Neural progenitor cell (in vitro differentiated cells): ENCODE data around the gene ATXN7L2. TPM values are rescaled to one million over a fixed set of nuclear protein-coding genes. Genes with fewer than 3 reads are reported as not detected.

Experiments
- DNase-seq: peaks from one replicate; pipeline ENCODE4 v3.0.0-alpha.2; 2016; ENCODE audit warnings: low spot score
- H2AFZ ChIP-seq: fragments of 200-600 bp; sonication (generic); replicated peaks from 2 replicates; pipeline ENCODE4 v1.6.1; 2016; ENCODE audit warnings: antibody characterized with exemption
- H3F3A ChIP-seq: fragments of 200-600 bp; sonication (generic); 2 replicates; pipeline ENCODE4 v1.6.1; 2016; ENCODE audit warnings: antibody characterized with exemption, low read depth
- H3K27ac ChIP-seq: fragments of 200-600 bp; sonication (generic); 2 replicates; pipeline ENCODE4 v1.5.1; 2016; ENCODE audit warnings: mild to moderate bottlenecking
- H3K27me3 ChIP-seq: fragments of 200-600 bp; sonication (generic); 2 replicates; pipeline ENCODE4 v1.6.1; 2016; ENCODE audit warnings: mild to moderate bottlenecking, moderate library complexity
- H3K36me3 ChIP-seq: fragments of 200-600 bp; sonication (generic); 2 replicates; pipeline ENCODE4 v1.5.1; 2016
- H3K4me1 ChIP-seq: fragments of 200-600 bp; sonication (generic); 2 replicates; pipeline ENCODE4 v1.6.1; 2016; ENCODE audit warnings: mixed run types
- H3K4me2 ChIP-seq: fragments of 200-600 bp; sonication (generic); 2 replicates; pipeline ENCODE4 v1.6.1; 2016
- H3K4me3 ChIP-seq: fragments of 200-600 bp; sonication (generic); 2 replicates; pipeline ENCODE4 v1.5.1; 2016
- H3K79me2 ChIP-seq: fragments of 200-600 bp; sonication (generic); 2 replicates; pipeline ENCODE4 v1.6.1; 2016; ENCODE audit warnings: low read depth
- H3K9ac ChIP-seq: fragments of 200-600 bp; sonication (generic); 2 replicates; pipeline ENCODE4 v1.6.1; 2016
- H3K9me3 ChIP-seq: fragments of 200-600 bp; sonication (generic); 2 replicates; pipeline ENCODE4 v1.5.1; 2016; ENCODE audit warnings: low read depth
- H4K20me1 ChIP-seq: fragments of 200-600 bp; sonication (generic); 2 replicates; pipeline ENCODE4 v1.6.1; 2016; ENCODE audit warnings: low read depth
- H3K27ac Mint-ChIP-seq: 3 replicates; pipeline ENCODE4 v1.8.0; 2021; ENCODE audit warnings: mixed read lengths
- H3K27me3 Mint-ChIP-seq: 2 replicates; pipeline ENCODE4 v1.8.0; 2022; ENCODE audit warnings: low read depth, mild to moderate bottlenecking, inconsistent platforms, moderate library complexity, mixed read lengths; ENCODE audit not compliant: insufficient read depth
- H3K36me3 Mint-ChIP-seq: 3 replicates; pipeline ENCODE4 v1.8.0; 2021; ENCODE audit warnings: mixed read lengths
- H3K4me1 Mint-ChIP-seq: 3 replicates; pipeline ENCODE4 v1.8.0; 2021; ENCODE audit warnings: mixed read lengths
- H3K4me3 Mint-ChIP-seq: 3 replicates; pipeline ENCODE4 v1.8.0; 2021; ENCODE audit warnings: mild to moderate bottlenecking, moderate library complexity, mixed read lengths
- H3K9me3 Mint-ChIP-seq: 3 replicates; pipeline ENCODE4 v1.8.0; 2020; ENCODE audit warnings: mixed read lengths
- CTCF ChIP-seq: fragments of 200-600 bp; sonication (generic); IDR thresholded peaks from 2 replicates; pipeline ENCODE4 v1.5.1; 2017; ENCODE audit warnings: antibody characterized with exemption, mild to moderate bottlenecking
- EZH2 ChIP-seq: fragments of 200-600 bp; sonication (generic); IDR thresholded peaks from 2 replicates; pipeline ENCODE4 v1.6.1; 2017; ENCODE audit warnings: antibody characterized with exemption, mild to moderate bottlenecking, moderate library complexity
- EZH2phosphoT487 ChIP-seq: fragments of 200-600 bp; sonication (generic); IDR thresholded peaks from 2 replicates; pipeline ENCODE4 v1.6.1; 2017; ENCODE audit warnings: antibody characterized with exemption
- total RNA-seq: library from RNA; depleted of rRNA; stranded (reverse); fragments of >200 nt; gene quantifications from 2 replicates; pipeline ENCODE4 v1.2.3, GENCODE V29; 2015; ENCODE audit warnings: low replicate concordance

Gene ATXN7L2
- total RNA-seq, 1 donor from 2014 or later, result 6.5 TPM

GRCh38 chr1:109479901-109480300 is 3.8 kb upstream of the ATXN7L2 start:
- TF ChIP-seq EZH2phosphoT487 (no peak), CTCF (no peak), EZH2 (no peak)
- H3K36me3 ChIP-seq, result no peaks in the 10 kb centered on the region
- peaks cover 4% of the 10 kb centered on the region for H3K4me1 ChIP-seq
- Mint-ChIP-seq H3K9me3 (no peaks in the 10 kb centered on the region), H3K4me1 (peaks cover 16% of the 10 kb centered on the region), H3K27ac (peak overlapping the region; percentile 39), H3K4me3 (no peak overlapping the region), H3K27me3 (peaks cover 22% of the 10 kb centered on the region), H3K36me3 (no peaks in the 10 kb centered on the region)
- H4K20me1 ChIP-seq, result no peaks in the 10 kb centered on the region
- no peak overlapping the region for H3K27ac ChIP-seq
- H3K9ac ChIP-seq, result no peak overlapping the region
- H3K4me2 ChIP-seq, result no peak overlapping the region
- no peaks in the 10 kb centered on the region for H3K9me3 ChIP-seq
- DNase-seq, result no peak
- no peak overlapping the region for H3K4me3 ChIP-seq
- H3K27me3 ChIP-seq, result peaks cover 71% of the 10 kb centered on the region
- H3F3A ChIP-seq, result no peaks in the 10 kb centered on the region
- H2AFZ ChIP-seq, result no peak overlapping the region
- H3K79me2 ChIP-seq, result peaks cover 4% of the 10 kb centered on the region

- Histone ChIP-seq H3K79me2 (peaks cover 5% of the 10 kb centered on the region), H4K20me1 (no peaks in the 10 kb centered on the region), H3K9ac (no peak overlapping the region), H3F3A (no peaks in the 10 kb centered on the region), H3K9me3 (no peaks in the 10 kb centered on the region), H3K27me3 (peaks cover 57% of the 10 kb centered on the region), H3K27ac (no peak overlapping the region), H3K4me2 (no peak overlapping the region), H3K36me3 (no peaks in the 10 kb centered on the region), H3K4me1 (peaks cover 8% of the 10 kb centered on the region), H2AFZ (no peak overlapping the region), H3K4me3 (no peak overlapping the region)
- Mint-ChIP-seq H3K9me3 (no peaks in the 10 kb centered on the region), H3K27me3 (peaks cover 15% of the 10 kb centered on the region), H3K4me3 (peak overlapping the region; percentile 89), H3K36me3 (no peaks in the 10 kb centered on the region), H3K27ac (no peak overlapping the region), H3K4me1 (peaks cover 23% of the 10 kb centered on the region)
- TF ChIP-seq EZH2phosphoT487, result no peak
- no peak for TF ChIP-seq EZH2
- TF ChIP-seq CTCF, result no peak
- no peak for DNase-seq
Observed at GRCh38 chr1:109481646-109482045, 2.1 kb upstream of the ATXN7L2 start.

- Histone ChIP-seq H3K9ac (no peak overlapping the region), H3K27me3 (peaks cover 53% of the 10 kb centered on the region), H3K36me3 (no peaks in the 10 kb centered on the region), H3K27ac (no peak overlapping the region), H3K79me2 (peaks cover 5% of the 10 kb centered on the region), H3K9me3 (no peaks in the 10 kb centered on the region), H3K4me2 (no peak overlapping the region), H2AFZ (no peak overlapping the region), H3F3A (no peaks in the 10 kb centered on the region), H3K4me3 (no peak overlapping the region), H3K4me1 (peaks cover 8% of the 10 kb centered on the region), H4K20me1 (no peaks in the 10 kb centered on the region)
- Mint-ChIP-seq H3K27me3 (peaks cover 15% of the 10 kb centered on the region), H3K4me3 (peak overlapping the region; percentile 89), H3K27ac (no peak overlapping the region), H3K9me3 (no peaks in the 10 kb centered on the region), H3K36me3 (no peaks in the 10 kb centered on the region), H3K4me1 (peaks cover 23% of the 10 kb centered on the region)
- TF ChIP-seq EZH2, result no peak
- no peak for TF ChIP-seq EZH2phosphoT487
- TF ChIP-seq CTCF, result no peak
- DNase-seq, result no peak
Observed at GRCh38 chr1:109482242-109482641, 1.5 kb upstream of the ATXN7L2 start.
